HepG2 (cell line): ENCODE measurements around the gene KLHL40. TPM values are rescaled to one million over a fixed set of nuclear protein-coding genes. Genes with fewer than 3 reads are reported as not detected.
A peak's percentile ranks its signal among the peaks of the same experiment; 100 is the strongest.

Experiments used
- AKNA ChIP-seq: sonication (generic); formaldehyde crosslinking; IDR thresholded peaks from 2 replicates; pipeline ENCODE4 v1.4.0; 2020; ENCODE audit warnings: missing genetic modification reagents, borderline replicate concordance
- ATF7-NPFF ChIP-seq: sonication (generic); formaldehyde crosslinking; IDR thresholded peaks from 2 replicates; pipeline ENCODE4 v1.8.1; 2023; ENCODE audit warnings: mild to moderate bottlenecking, low read depth, missing genetic modification reagents, moderate library complexity
- CHD4 ChIP-seq: fragments of 200-600 bp; sonication (generic); IDR thresholded peaks from 2 replicates; pipeline ENCODE4 v1.7.0; 2017; ENCODE audit warnings: mild to moderate bottlenecking, low read length, borderline replicate concordance
- GABPB1 ChIP-seq: IDR thresholded peaks from 2 replicates; pipeline ENCODE4 v1.6.1; 2016; ENCODE audit warnings: mild to moderate bottlenecking, missing genetic modification reagents, moderate library complexity, missing compliant biosample characterization
- HNRNPL ChIP-seq: fragments of 200-400 bp; formaldehyde crosslinking; IDR thresholded peaks from 2 replicates; pipeline ENCODE4 v1.6.1; 2017; ENCODE audit warnings: mild to moderate bottlenecking, low read depth, low read length
- IRF9 ChIP-seq: sonication (generic); formaldehyde crosslinking; IDR thresholded peaks from 2 replicates; pipeline ENCODE4 v1.8.0; 2022; ENCODE audit warnings: missing genetic modification reagents, mild to moderate bottlenecking, borderline replicate concordance
- MXD1 ChIP-seq: sonication (generic); formaldehyde crosslinking; IDR thresholded peaks from 2 replicates; pipeline ENCODE4 v1.4.0; 2020; ENCODE audit warnings: mild to moderate bottlenecking, missing genetic modification reagents
- NCOA2 ChIP-seq: sonication (generic); formaldehyde crosslinking; IDR thresholded peaks from 2 replicates; pipeline ENCODE4 v1.8.0; 2022; ENCODE audit warnings: inconsistent platforms
- RFXANK ChIP-seq: IDR thresholded peaks from 2 replicates; pipeline ENCODE4 v1.6.1; 2016
- SSRP1 ChIP-seq: IDR thresholded peaks from 2 replicates; pipeline ENCODE4 v1.6.1; 2016; ENCODE audit warnings: control low read depth
- TEAD3 ChIP-seq: optimal IDR thresholded peaks from 2 replicates; pipeline ENCODE3; 2016; ENCODE audit warnings: borderline replicate concordance
- THAP11 ChIP-seq: IDR thresholded peaks from 2 replicates; pipeline ENCODE4 v1.6.1; 2016; ENCODE audit warnings: missing biosample characterization, missing genetic modification reagents
- THYN1 ChIP-seq: sonication (generic); formaldehyde crosslinking; IDR thresholded peaks from 2 replicates; pipeline ENCODE4 v1.8.1; 2023; ENCODE audit warnings: low read depth, mild to moderate bottlenecking, moderate library complexity, missing genetic modification reagents, borderline replicate concordance
- TSC22D2 ChIP-seq: sonication (generic); formaldehyde crosslinking; IDR thresholded peaks from 2 replicates; pipeline ENCODE4 v1.5.1; 2020; ENCODE audit warnings: missing genetic modification reagents, mild to moderate bottlenecking, borderline replicate concordance
- ZMYM2 ChIP-seq: sonication (generic); formaldehyde crosslinking; IDR thresholded peaks from 2 replicates; pipeline ENCODE4 v1.8.0; 2022; ENCODE audit warnings: mild to moderate bottlenecking, missing genetic modification reagents
- ZMYM3 ChIP-seq: sonication (generic); formaldehyde crosslinking; IDR thresholded peaks from 2 replicates; pipeline ENCODE4 v1.5.1; 2020; ENCODE audit warnings: mild to moderate bottlenecking, missing genetic modification reagents
- ZNF33A ChIP-seq: sonication (generic); formaldehyde crosslinking; IDR thresholded peaks from 2 replicates; pipeline ENCODE4 v1.5.1; 2020; ENCODE audit warnings: missing genetic modification reagents, mild to moderate bottlenecking, moderate library complexity, borderline replicate concordance
- ZNF446 ChIP-seq: sonication (generic); formaldehyde crosslinking; IDR thresholded peaks from 2 replicates; pipeline ENCODE4 v1.5.0; 2020; ENCODE audit warnings: mild to moderate bottlenecking, missing genetic modification reagents
- ZNF589 ChIP-seq: sonication (generic); formaldehyde crosslinking; conservative IDR thresholded peaks from 2 replicates; pipeline ENCODE4 v1.8.0; 2022; ENCODE audit warnings: mild to moderate bottlenecking, moderate library complexity, missing genetic modification reagents
- ZNF639 ChIP-seq: conservative IDR thresholded peaks from 2 replicates; pipeline ENCODE4 v1.6.1; 2018; ENCODE audit warnings: missing genetic modification reagents
- ZNF773 ChIP-seq: sonication (generic); formaldehyde crosslinking; IDR thresholded peaks from 2 replicates; pipeline ENCODE4 v1.4.0; 2020; ENCODE audit warnings: missing genetic modification reagents, borderline replicate concordance
- polyA plus RNA-seq, 8 experiments: library from polyadenylated mRNA; depleted of rRNA in 3 of 8; stranded (reverse) in 7 of 8; unstranded in 1 of 8; fragments of >200 nt; fragmentation: Illumina TruSeq in 4 of 8; extraction: Trizol in 4 of 8; gene quantifications; 2 replicates each; pipeline versions ENCODE4 v1.2.1 to v1.2.3, GENCODE V29; 2011 to 2016; ENCODE audit warnings: low read depth in 4 of 8, missing spikeins in 1 of 8, mixed read lengths in 1 of 8; ENCODE audit not compliant: insufficient read depth in 1 of 8
- total RNA-seq, 5 experiments: library from RNA; depleted of rRNA; stranded (reverse); fragments of >200 nt; fragmentation: Illumina TruSeq; extraction: Trizol; gene quantifications; 2 replicates each; pipeline ENCODE4 v1.2.3, GENCODE V29; 2016; ENCODE audit warnings: low read depth in 1 of 5

The KLHL40 gene
- total and polyA plus RNA-seq, 2 of the 13 experiments (the other 11 are each of a cell fraction or from before 2014, with no cell fraction given): not detected

GRCh38 chr3:42654331-42655201, 30.8 kb upstream of the KLHL40 start (continued):
- TF ChIP-seq ZNF446 (CRISPR knock-in tag): no peak
- TF ChIP-seq ZNF33A (CRISPR knock-in tag): no peak
- TF ChIP-seq MXD1 (CRISPR knock-in tag): peak; percentile 64; the same call in 1 of the 2 replicates
- no peak; the same call in 1 of the 2 replicates for TF ChIP-seq NCOA2 (CRISPR knock-in tag)
- TF ChIP-seq HNRNPL: no peak
- no peak for TF ChIP-seq ZNF589
- no peak for TF ChIP-seq AKNA (CRISPR knock-in tag)
- TF ChIP-seq SSRP1 (CRISPR knock-in tag): no peak
- peak; percentile 49; the same call in 1 of the 2 replicates for TF ChIP-seq IRF9 (CRISPR knock-in tag)
- peak; percentile 91 for TF ChIP-seq ZMYM3 (CRISPR knock-in tag)
- no peak for TF ChIP-seq RFXANK (CRISPR knock-in tag)
- TF ChIP-seq ATF7-NPFF: peak; percentile 29; the same call in 1 of the 2 replicates
- no peak for TF ChIP-seq THYN1 (CRISPR knock-in tag)
- TF ChIP-seq GABPB1: no peak; the same call in 1 of the 2 replicates
- TF ChIP-seq ZNF773 (CRISPR knock-in tag): no peak
- TF ChIP-seq THAP11 (CRISPR knock-in tag): no peak
- TF ChIP-seq ZMYM2 (CRISPR knock-in tag): no peak
- TF ChIP-seq TEAD3 (CRISPR knock-in tag): peak; percentile 96
- no peak for TF ChIP-seq ZNF639
- no peak for TF ChIP-seq TSC22D2
- TF ChIP-seq CHD4: no peak
